ENCODE results near the gene CDKN1C.

The CDKN1C gene

GRCh38 chr11:2844116-2844842, 41.3 kb downstream of the CDKN1C start:
- no peak for DNase-seq (ENCODE audit: low read depth, low spot score)
- ChIA-PET CTCF (interaction anchor here (0.7 kb wide), 1 partner anchor 236 kb away, joined by 3 read pairs; no protein-coding TSS in a partner anchor), POLR2A (no interaction called here)
- no peak for TF ChIP-seq CTCF (IDR thresholded peaks at IDR 0.05; ENCODE audit: insufficient read depth, low read length, missing control alignments)
- H3K4me3 ChIP-seq (ENCODE audit: low read depth, low read length): no peak overlapping the region

- ChIA-PET CTCF (no interaction called here), POLR2A (no interaction called here)
- DNase-seq (ENCODE audit: low read depth, low spot score): no peak
- H3K4me3 ChIP-seq (ENCODE audit: low read depth, low read length): no peak overlapping the region
- TF ChIP-seq CTCF (IDR thresholded peaks at IDR 0.05; ENCODE audit: insufficient read depth, low read length, missing control alignments): no peak
These were observed 42.0 kb downstream of the CDKN1C start for GRCh38 chr11:2843551-2843950.

- no peak overlapping the region for H3K4me3 ChIP-seq (ENCODE audit: low read depth, low read length)
- TF ChIP-seq CTCF (IDR thresholded peaks at IDR 0.05; ENCODE audit: insufficient read depth, low read length, missing control alignments): no peak
- POLR2A ChIA-PET: no interaction called here
- no peak for DNase-seq (ENCODE audit: low read depth, low spot score)
- CTCF ChIA-PET: no interaction called here
These were observed 42.7 kb downstream of the CDKN1C start for GRCh38 chr11:2842876-2843275.

GRCh38 chr11:2841411-2842190, 44.0 kb downstream of the CDKN1C start:
- no peak overlapping the region for H3K4me3 ChIP-seq (ENCODE audit: low read depth, low read length)
- POLR2A ChIA-PET: no interaction called here
- CTCF ChIA-PET: interaction anchor here (1.2 kb wide), 1 partner anchor 9 kb away, joined by 3 read pairs; no protein-coding TSS in a partner anchor
- no peak for DNase-seq (ENCODE audit: low read depth, low spot score)
- no peak for TF ChIP-seq CTCF (IDR thresholded peaks at IDR 0.05; ENCODE audit: insufficient read depth, low read length, missing control alignments)

GRCh38 chr11:2839395-2839943, 46.1 kb downstream of the CDKN1C start:
- POLR2A ChIA-PET: no interaction called here

More at GRCh38 chr11:2839395-2839943, 46.1 kb downstream of the CDKN1C start:
- DNase-seq (ENCODE audit: low read depth, low spot score): no peak
- CTCF ChIA-PET: no interaction called here
- TF ChIP-seq CTCF (IDR thresholded peaks at IDR 0.05; ENCODE audit: insufficient read depth, low read length, missing control alignments): no peak
- H3K4me3 ChIP-seq (ENCODE audit: low read depth, low read length): no peak overlapping the region

Measured in AG04449 (cell line).